ENCODE data around the gene OTUD5.
"Not testable (repeated sequence)": the region's sequence is repeated elsewhere in the genome, so short reads cannot be mapped to it uniquely, and the experiment has no call there.

Gene OTUD5, protein sequence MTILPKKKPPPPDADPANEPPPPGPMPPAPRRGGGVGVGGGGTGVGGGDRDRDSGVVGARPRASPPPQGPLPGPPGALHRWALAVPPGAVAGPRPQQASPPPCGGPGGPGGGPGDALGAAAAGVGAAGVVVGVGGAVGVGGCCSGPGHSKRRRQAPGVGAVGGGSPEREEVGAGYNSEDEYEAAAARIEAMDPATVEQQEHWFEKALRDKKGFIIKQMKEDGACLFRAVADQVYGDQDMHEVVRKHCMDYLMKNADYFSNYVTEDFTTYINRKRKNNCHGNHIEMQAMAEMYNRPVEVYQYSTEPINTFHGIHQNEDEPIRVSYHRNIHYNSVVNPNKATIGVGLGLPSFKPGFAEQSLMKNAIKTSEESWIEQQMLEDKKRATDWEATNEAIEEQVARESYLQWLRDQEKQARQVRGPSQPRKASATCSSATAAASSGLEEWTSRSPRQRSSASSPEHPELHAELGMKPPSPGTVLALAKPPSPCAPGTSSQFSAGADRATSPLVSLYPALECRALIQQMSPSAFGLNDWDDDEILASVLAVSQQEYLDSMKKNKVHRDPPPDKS
- total RNA-seq = 106 to 115 reads per million in 2 donors

DNA sequence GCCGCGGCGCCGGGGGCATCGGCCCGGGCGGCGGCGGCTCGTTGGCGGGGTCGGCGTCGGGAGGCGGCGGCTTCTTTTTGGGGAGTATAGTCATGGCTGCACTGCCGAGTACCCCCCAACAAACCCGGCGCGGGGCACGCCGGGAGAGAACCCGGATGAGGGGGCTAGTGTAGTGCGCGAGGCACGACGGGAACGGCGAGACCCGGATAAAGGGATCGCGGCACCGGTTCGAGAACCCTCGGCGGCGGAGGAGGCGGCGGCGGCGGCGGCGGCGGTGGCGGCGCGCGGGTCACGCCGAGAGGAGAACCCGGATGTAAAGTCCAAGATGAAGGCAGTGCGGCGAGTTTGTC, at the start of gene OTUD5:
Gene OTUD5 (minus strand): TSS at position 131 of the 350 bp plus-strand sequence. CDS start 37 bp downstream, at position 94.
- DNase-seq = peak; percentile 52 to 86 (median 72)

DNA sequence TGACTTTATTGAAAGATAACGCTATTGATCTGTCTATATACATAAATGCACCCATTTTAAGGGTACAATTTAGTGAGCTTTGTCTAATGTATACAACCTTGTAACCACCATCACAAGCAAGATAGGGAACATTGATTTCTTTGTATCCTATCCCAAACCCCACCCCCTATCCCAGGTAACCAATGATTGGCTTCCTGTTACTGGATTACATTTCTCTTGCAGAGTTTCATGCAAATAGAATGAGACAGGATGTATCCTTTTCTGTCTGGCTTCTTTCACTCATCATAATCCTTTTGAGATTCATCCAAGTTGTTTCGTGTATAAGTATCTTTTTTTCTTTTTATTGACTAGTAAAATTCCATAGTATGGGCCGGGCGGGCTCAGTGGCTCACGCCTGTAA, 46.3 kb upstream of the OTUD5 start:
- no peak for DNase-seq

DNA sequence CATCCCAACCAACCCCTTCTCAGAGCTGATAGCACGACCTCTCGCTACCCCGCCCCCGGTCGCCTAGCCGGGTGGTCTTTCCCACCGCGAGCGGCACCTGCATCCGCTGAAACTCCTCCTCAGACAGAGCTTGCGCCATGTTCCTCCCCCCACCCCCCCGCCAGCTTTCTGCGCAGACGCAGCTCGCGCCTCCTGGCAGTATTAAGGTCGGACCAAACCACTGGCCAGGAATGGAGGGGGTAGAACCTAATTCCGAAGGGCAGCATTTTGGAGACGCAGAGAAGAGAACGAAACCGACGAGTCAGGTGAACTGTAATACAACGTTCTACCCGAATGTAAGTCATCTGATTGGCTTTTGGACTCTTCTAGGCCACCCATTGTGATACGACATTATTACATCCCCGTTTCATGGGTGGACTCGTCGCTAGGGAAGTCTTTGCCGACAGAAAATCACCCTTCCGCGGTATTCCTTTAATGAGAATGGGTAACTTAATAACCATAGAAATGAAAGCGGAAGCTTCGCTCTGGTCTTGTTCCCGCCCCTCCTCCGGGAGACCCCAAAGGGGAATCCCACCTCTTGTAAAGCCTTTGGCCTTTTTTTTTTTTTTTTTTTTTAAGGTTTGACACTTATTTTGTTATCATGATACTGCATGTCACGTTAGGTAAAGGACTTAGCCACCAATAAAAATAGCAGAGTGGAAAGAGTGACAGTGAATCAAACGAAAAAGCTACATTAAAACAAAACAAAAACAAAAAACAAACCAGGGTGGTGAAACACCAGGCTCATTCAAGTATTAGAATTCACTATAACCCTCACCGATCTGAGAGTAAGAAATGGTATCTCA, 44.9 kb upstream of the OTUD5 start, which contains the start of gene GRIPAP1:
Gene GRIPAP1 (minus strand): TSS at position 174 of the 845 bp plus-strand sequence. CDS start 35 bp downstream, at position 139.
- DNase-seq = peak; percentile 46 to 95 (median 73)

DNA sequence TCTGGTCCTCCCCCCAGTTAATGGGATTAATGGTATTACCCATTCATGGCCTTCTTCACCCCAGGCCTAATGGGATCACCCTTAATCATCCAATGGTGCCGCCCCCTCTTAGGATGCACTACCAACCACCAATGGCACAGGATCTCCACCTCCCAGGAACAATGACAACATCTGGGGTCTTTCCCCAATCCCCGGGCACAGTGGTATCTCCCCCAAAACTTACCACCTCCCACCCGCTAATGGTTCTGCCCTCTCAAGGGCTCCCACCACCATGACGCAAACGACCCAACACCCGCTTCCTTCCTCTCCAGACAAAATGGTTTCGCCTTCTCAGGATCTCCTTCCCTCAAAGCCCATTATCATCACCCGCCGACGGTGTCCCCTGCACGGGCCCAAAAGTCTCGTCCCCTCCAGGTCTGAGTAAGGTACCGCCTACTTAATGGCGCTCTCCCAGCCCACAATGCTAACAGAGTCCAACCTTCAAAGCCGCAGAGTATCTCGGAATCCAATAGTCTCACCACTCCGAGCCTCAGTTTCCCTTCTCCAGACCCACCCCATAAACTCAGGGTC, 44.2 kb upstream of the OTUD5 start:
- peak; percentile 24 to 81 (median 58) for DNase-seq

DNA sequence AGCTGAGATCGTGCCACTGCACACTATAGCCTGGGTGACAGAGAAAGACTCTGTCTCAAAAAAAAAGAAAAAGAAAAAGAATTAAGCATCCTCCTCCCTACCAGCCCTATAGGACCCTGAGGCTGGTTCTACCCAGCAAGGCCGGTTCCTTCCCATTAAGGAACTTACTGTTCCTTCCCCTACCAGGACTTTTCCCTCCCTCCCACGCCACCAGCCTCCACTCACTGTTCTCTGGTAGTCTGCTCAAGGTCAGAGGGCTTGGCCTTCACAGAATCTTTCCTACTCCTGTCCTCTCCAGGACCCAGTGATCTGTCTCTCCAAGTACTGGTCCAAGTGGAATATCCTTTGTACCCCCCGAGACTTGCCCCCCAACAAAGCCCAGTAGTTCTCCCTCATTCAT, 43.2 kb upstream of the OTUD5 start:
- DNase-seq = no peak

DNA sequence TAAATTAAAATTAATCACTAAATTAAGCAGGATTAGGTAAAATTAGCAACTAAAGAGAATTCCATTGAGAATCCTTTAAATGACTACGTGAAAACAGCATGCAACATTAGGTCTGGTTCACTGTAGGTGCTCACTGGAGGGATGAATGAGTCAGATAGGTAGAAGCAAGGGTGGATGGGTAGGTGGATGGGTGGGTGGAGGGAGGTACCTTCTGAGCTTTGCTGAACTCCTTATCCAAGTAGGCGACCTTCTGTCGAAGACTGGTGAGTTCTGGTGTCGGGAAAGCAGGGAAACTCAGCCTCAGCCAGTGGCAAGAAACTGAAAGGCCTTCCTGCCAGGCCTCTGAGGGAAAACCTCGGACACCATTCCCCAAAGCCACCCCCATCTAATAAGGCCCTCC, 41.6 kb upstream of the OTUD5 start:
- no peak for DNase-seq

DNA sequence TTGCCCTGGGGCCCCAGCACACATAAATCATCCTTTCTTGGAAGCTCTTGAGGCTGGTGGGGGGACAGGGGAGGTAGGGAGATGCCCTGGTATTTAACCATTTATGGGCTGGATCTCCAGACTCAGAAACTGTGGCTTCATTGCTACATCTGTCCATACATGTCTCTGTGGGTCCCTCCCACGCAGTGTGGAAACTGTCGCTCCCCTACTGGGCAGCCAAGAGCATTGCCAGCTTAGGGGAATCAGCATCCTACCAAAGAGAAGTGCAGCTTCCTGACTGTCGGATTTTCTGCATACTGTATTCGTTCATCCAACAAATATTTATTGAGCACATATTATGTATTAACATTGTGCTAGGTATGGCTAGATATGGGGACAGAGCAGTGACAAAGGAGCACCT, 41.0 kb upstream of the OTUD5 start:
- no peak for DNase-seq

DNA sequence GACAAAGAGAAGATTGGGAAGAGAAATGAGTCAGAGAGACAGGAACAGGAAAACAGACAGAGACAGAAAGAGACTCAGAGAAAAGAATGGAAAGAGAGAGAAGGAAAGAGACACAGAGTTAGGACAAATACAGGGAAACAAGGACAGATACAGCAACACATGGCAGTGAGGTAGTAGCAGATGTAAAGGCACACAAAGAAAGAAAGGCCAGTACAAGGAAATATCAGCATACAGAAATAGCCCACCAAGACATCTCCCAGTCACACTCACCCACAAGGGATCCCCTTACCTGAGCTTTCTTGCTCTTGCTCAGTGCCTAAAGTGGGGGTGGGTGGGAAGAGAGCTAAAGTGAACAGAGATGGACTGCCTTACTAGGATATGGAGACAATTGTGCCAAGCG, 40.5 kb upstream of the OTUD5 start:
- DNase-seq = no peak

DNA sequence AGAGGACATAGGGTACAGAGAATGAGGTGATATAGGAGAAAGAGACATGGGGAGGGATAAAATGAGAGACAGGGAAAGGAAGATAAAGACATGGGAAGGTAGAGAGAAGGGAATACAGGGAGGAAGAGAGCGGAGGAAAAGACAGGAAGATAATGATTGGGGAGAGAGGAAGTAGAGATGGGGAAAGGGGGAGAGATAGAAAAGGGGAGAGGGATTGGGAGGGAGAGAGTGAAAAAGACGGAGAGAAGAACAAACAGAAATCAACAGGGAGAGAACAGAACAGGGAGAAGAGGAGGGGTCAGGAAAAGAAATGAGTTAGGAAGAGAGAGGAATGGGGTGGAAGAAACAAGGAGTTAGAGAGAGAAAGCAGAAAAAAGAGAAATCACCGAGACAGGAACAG, 40.0 kb upstream of the OTUD5 start:
- DNase-seq = no peak

DNA sequence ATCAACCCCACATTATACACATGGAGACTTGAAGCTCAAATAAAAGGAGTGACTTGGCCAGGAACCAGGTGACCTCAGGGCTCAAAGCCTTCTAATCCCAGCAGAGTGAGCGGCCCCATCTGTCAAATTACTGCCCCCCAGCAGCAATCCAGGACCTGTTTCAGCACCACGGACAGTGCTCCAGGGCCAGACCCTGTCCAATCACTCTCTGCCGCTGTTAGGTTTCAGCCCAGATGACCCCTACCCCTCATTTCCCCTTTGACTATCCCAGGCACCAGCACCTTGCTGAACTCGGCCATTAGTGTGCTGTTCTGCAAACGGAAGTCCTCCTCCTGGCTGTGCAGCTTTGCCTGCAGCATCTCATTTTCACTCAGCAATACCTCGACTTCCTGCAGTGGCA, 39.6 kb upstream of the OTUD5 start:
- no peak for DNase-seq

DNA sequence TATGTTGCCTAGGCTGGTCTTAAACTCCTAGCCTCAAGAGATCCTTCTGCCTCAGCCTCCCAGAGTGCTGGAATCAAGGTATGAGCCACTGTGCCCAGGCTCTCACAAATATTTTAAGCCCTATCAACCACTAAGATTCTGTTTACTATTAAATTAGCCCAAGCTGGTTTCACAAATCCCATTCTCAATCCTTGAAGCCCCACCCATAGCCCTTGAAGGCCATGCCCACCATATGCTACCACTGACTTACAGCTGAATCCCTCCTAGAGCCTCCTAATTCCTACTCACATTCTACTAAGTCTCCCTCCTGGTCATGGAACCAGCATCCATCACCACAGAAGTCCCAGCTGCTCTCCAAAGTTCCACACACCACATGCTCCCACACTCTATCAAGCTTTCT, 34.9 kb upstream of the OTUD5 start:
- DNase-seq = no peak

DNA sequence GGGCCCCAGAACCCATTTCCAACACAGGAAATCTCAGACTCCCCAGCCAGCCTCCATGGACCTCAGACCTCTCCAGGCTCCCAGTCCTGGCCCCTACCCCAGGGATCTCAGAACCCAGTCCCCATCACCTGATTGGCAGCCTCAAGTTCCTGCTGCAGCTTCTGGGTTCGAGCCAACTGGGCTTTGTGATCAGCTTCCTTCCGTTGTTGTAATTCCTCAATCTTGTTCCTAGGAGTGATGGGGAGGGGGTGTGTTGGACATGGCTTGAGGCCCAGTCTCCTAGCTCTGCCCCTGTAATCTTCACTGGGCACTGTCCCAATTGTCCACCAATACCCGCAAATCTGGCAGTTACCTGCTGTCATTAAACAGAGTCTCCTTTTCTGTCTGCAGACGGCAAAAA, 32.1 kb upstream of the OTUD5 start:
- DNase-seq = no peak

DNA sequence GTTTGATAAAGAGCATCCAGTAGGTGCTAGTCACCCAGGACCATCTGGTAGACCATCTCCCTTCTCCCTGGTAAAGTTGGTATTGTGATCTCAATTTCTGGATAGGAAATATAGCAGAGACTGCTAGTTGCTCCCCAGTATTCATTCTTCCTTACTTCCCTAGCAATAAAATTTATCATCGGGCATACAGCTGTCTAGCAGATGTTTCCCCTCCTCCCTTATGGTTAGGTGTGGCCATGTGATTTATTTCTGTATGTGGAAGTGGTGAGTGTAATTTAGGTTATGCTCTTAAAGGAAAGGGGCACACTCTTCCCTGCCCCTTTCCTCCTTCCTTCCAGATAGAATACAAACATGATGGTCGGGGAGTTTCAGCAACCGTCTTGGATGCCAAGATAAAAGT, 26.5 kb upstream of the OTUD5 start:
- DNase-seq = no peak

DNA sequence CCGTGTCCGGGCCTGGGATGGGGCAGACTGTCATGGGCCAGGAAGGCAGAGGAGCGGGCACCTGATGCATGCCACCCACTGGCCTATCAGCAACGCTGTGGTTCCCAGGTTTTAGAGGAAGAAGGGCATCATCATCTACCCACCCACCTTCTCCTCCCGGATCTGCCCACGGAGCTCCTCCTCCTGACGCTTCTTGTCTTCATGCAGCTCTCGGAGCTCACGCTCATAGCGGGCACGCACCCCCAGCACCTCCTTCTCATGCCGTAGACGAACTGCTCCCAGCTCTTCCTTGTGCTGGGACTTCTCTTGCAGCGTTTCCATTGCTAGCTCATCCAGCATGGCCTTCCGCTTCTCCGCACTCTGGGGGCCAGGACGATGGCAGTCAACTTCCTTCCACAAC, 25.7 kb upstream of the OTUD5 start:
- DNase-seq = no peak

DNA sequence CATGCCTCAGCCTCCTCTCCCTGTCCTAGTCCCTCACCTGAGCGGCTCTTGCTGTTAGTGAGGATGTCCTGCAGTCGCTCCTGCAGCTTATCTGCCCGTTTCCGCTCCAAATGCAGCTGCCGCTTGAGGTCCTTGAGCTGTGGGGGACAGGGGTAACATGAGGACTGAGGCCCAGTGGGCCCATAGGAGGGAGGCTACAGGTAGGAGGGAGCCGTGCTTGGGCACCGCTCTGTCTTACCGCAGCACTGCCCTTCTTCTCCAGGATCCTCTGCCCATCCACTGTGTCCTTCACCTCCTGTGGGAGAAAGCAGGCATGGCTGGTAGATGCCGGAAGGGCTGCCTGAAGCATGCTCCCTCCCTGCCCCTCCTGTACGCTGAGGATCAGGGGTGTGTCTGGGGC, 23.8 kb upstream of the OTUD5 start:
- DNase-seq = no peak

DNA sequence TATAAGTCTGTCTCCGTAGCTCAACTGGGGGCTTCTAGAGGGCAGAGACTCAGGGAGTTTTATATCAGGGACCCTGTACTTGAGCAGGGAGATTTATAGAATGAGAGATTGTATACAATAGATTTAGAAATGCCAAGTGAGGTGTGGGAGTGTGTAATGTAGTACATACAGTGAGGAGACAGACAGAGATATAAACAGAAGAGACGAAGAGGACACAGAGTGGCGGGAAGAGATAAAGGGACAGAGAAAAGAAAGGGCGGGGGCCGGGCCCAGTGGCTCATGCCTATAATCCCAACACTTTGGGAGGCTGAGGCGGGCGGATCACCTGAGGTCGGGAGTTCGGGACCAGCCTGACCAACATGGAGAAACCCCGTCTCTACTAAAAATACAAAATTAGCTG, 22.9 kb upstream of the OTUD5 start:
- not testable (repeated sequence) for DNase-seq

DNA sequence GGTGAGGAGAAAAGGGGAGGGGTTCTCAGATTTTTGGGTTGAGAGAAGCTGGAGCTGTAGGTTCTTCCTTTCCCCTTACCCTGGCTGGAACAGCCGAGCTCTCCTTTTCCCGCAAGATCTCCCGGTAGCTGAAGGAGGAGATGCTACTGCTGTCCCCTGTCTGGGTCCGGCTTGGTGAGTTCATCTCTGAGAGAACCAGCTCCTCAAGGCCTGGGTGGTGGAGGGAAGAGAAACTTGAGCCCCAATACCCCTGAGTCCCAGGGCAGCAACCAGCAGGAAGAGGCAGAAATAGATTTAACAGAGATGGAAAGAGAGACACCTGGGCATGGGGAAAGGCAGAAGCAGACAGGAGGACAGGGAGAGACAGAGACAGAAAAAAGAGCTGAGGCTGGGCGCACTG, 20.8 kb upstream of the OTUD5 start:
- DNase-seq = no peak

DNA sequence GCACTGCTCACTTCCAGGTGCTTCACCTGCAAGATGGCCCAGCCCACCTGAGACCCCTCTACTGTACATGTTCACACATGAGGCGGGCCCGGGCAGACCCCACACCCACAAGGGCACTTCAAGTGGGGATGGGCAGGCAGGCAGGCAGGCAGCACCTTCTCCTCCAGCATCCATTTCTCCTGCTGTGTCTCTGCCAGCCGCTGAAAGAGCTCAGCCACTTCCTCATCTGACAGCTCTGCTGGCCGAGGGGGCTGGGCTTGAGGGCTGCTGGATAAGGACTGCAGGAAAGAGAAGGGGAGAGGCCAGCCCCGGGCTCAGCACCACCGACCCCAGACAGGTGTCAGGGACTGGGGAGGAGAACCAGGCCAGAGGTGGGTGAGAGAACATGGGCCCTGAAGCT, 18.7 kb upstream of the OTUD5 start:
- no peak for DNase-seq

DNA sequence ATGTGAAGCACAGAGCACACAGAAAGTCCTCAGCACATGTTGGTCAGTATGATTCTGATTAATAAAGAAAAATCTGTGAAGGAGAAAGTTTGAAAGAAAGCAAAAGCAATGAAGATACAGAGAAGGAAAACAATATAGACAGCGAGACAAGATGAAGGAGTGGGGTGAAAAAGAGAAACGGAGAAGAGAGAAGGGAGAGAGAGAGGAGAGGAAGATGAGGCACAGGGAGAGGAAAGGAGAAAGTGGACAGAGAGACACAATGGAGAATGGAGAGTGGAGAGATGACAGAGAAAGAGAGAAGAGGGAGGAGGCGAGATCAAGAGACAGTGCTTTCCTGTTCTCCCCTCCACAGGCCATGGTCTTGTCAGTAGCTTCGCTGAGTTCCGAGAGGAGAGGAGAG, 18.1 kb upstream of the OTUD5 start:
- DNase-seq = no peak

DNA sequence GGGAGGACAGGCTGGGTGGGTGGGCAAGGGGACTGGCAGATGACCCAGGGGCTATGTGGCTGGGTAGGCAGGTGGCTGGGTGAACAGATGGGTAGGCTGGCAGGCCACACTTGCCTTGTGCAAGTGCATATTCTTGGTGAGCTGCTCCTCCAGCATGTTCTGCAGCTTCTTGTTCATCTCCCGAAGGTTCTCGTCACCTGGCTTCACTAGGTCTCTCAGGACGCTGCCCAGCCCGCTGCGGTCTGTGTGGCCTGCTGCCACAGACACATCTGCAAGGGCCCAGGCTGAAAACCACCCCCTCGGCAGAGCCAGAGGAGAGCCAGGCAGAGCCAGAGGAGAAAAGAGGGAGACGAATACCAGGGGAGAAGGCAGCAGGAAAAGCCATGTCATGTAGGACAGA, 17.6 kb upstream of the OTUD5 start:
- DNase-seq = no peak

DNA sequence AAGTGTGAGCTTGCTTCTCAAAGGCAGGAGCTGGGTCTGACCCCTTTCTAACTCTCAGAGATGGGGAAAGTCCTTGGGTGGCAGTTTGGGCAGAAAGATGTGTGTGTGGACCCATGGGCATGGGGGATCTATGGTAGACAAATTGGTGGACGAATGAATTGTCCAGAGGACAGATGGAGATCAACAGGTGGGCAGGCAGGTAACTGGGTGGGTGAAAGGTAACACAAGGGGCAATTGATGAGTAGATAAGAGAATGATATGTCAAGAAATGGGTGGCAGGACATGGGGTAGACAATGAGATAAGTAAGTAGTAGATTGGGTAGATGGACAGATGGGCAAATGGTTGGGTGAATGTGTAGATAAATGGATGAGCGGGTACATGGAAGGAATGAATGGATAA, 17.2 kb upstream of the OTUD5 start:
- no peak for DNase-seq

DNA sequence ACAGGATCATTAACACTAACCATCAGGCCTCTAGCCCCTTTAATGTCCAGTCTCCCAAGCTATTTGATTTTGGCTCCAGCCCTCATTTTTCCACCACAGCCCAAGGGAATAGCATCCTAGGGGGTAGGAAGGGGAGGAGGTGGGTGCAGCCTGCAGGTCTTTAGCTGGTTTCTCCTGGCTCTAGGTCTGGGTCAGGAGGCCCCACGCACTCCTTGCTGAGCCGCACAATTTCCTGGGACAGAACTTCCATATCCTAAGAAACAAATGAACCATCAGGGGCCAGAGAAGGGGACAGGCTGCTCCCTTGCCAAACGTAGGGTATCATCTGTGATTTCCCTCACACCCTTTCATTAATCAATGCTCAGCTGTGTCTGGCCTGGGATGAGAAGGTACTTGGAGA, 16.6 kb upstream of the OTUD5 start:
- no peak for DNase-seq
